Mesothelial cell of epicardium (in vitro differentiated cells): Measurements from ENCODE around the gene ATP2A1. TPM values are rescaled to one million over a fixed set of nuclear protein-coding genes. Genes with fewer than 3 reads are reported as not detected.
A peak's percentile ranks its signal among the peaks of the same experiment; 100 is the strongest.

Source experiments
- DNase-seq, 2 experiments: peaks; one replicate each; pipeline ENCODE4 v3.0.0; 2021; ENCODE audit warnings: low spot score in 2 of 2; ENCODE audit not compliant: unreplicated experiment in 2 of 2
- H3K27ac Mint-ChIP-seq: 2 replicates; pipeline ENCODE4 v1.8.0; 2021; ENCODE audit warnings: mixed read lengths
- H3K27me3 Mint-ChIP-seq: 2 replicates; pipeline ENCODE4 v1.8.0; 2021; ENCODE audit warnings: low read depth, mixed read lengths
- H3K36me3 Mint-ChIP-seq: 2 replicates; pipeline ENCODE4 v1.8.0; 2021; ENCODE audit warnings: mixed read lengths
- H3K4me1 Mint-ChIP-seq: 2 replicates; pipeline ENCODE4 v1.8.0; 2021; ENCODE audit warnings: mixed read lengths
- H3K4me3 Mint-ChIP-seq: 2 replicates; pipeline ENCODE4 v1.8.0; 2021; ENCODE audit warnings: mild to moderate bottlenecking, moderate library complexity, mixed read lengths
- H3K9me3 Mint-ChIP-seq: 2 replicates; pipeline ENCODE4 v1.8.0; 2021; ENCODE audit warnings: mixed read lengths
- CTCF ChIP-seq: fragments of 200-600 bp; sonication (generic); IDR thresholded peaks from one replicate; pipeline ENCODE4 v1.5.0; 2021; ENCODE audit warnings: antibody characterized with exemption; ENCODE audit not compliant: unreplicated experiment
- total RNA-seq: library from RNA; stranded (reverse); gene quantifications from 3 replicates; pipeline ENCODE4 v1.2.1, GENCODE V29; 2021

The ATP2A1 gene
- total RNA-seq, 1 donor from 2014 or later, result 3.0 TPM

- peak within 1 kb of the TSS; percentile 97 for H3K4me3 Mint-ChIP-seq
- peak; percentile 63 for TF ChIP-seq CTCF
- H3K4me1 Mint-ChIP-seq, result peaks cover 23% of the 10 kb centered on the region
- H3K36me3 Mint-ChIP-seq, result peaks cover 11% of the 10 kb centered on the region
- no peaks in the 10 kb centered on the region for H3K27me3 Mint-ChIP-seq
- H3K27ac Mint-ChIP-seq, result peak within 1 kb of the TSS; percentile 98
- DNase-seq, result peak; percentile 95 to 96
- H3K9me3 Mint-ChIP-seq, result no peaks in the 10 kb centered on the region
These were observed 32.0 kb upstream of the ATP2A1 start, which contains the start of gene TUFM for GRCh38 chr16:28846080-28846932. TSS of gene TUFM (minus strand) at chr16:28846348. CDS start at chr16:28846269, 79 bp downstream.

GRCh38 chr16:28846933-28847273 lies 31.4 kb upstream of the ATP2A1 start:
- no peak for TF ChIP-seq CTCF
- Mint-ChIP-seq H3K4me3 (peak overlapping the region; percentile 97), H3K27me3 (no peaks in the 10 kb centered on the region), H3K27ac (peak overlapping the region; percentile 98), H3K4me1 (peaks cover 23% of the 10 kb centered on the region), H3K36me3 (peaks cover 11% of the 10 kb centered on the region), H3K9me3 (no peaks in the 10 kb centered on the region)
- no peak for DNase-seq

GRCh38 chr16:28858421-28858820 lies 19.9 kb upstream of the ATP2A1 start:
- Mint-ChIP-seq H3K27me3 (no peaks in the 10 kb centered on the region), H3K9me3 (no peaks in the 10 kb centered on the region), H3K4me3 (no peak overlapping the region), H3K4me1 (peaks cover 2% of the 10 kb centered on the region), H3K27ac (no peak overlapping the region), H3K36me3 (peaks cover 3% of the 10 kb centered on the region)
- no peak for TF ChIP-seq CTCF
- no peak for DNase-seq

GRCh38 chr16:28859326-28859725 lies 19.0 kb upstream of the ATP2A1 start:
- Mint-ChIP-seq H3K36me3 (peaks cover 3% of the 10 kb centered on the region), H3K4me1 (peaks cover 6% of the 10 kb centered on the region), H3K27ac (peak overlapping the region; percentile 34)

GRCh38 chr16:28863929-28864793 lies 14.1 kb upstream of the ATP2A1 start:
- TF ChIP-seq CTCF, result no peak
- Mint-ChIP-seq H3K36me3 (peaks cover 10% of the 10 kb centered on the region), H3K27me3 (no peaks in the 10 kb centered on the region), H3K4me3 (peak overlapping the region; percentile 99), H3K9me3 (no peaks in the 10 kb centered on the region), H3K4me1 (peaks cover 19% of the 10 kb centered on the region), H3K27ac (peak overlapping the region; percentile 99)
- no peak for DNase-seq

More at GRCh38 chr16:28859326-28859725, 19.0 kb upstream of the ATP2A1 start:
- no peak overlapping the region for H3K4me3 Mint-ChIP-seq
- no peak for TF ChIP-seq CTCF
- no peaks in the 10 kb centered on the region for H3K9me3 Mint-ChIP-seq
- H3K27me3 Mint-ChIP-seq, result no peaks in the 10 kb centered on the region
- DNase-seq, result no peak
